Stimulated activated CD4-positive, alpha-beta T cell treated with anti-CD3 and anti-CD28 coated beads, Interleukin-12 subunit alpha, Interleukin-12 subunit beta, amount 100 ng/mL, for 48 hours (primary cell): ENCODE data around the gene RAP1A.
"Not testable (repeated sequence)": the region's sequence is repeated elsewhere in the genome, so short reads cannot be mapped to it uniquely, and the experiment has no call there.

Experiments used
- DNase-seq, 3 donors: peaks; one replicate each; pipeline ENCODE4 v3.0.0-alpha.2; 2020; ENCODE audit warnings: low read depth in 2 of 3, low spot score in 1 of 3

The RAP1A gene

DNA sequence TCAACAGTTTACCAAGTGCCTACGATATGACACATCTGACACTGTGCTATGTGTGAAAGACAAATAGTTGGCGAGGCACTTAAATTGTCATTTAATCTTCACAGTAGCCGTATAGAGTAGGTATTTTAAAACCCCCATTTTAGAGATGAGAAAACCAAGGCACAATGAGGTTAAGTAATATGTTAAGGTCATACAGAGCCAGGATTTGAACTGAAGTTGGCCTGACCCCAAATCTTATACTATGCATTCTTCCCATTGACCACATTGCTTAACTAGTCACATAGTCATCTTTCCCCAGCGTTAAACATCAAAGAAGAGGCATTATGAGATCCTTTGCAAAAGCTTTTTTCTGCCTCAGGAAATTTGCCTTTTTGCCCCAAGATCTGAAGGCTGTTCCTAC is 115.7 kb downstream of the RAP1A start:
- no peak for DNase-seq

GRCh38 chr1:111735858-111736544 is 116.4 kb downstream of the RAP1A start:
- DNase-seq, result no peak

DNA sequence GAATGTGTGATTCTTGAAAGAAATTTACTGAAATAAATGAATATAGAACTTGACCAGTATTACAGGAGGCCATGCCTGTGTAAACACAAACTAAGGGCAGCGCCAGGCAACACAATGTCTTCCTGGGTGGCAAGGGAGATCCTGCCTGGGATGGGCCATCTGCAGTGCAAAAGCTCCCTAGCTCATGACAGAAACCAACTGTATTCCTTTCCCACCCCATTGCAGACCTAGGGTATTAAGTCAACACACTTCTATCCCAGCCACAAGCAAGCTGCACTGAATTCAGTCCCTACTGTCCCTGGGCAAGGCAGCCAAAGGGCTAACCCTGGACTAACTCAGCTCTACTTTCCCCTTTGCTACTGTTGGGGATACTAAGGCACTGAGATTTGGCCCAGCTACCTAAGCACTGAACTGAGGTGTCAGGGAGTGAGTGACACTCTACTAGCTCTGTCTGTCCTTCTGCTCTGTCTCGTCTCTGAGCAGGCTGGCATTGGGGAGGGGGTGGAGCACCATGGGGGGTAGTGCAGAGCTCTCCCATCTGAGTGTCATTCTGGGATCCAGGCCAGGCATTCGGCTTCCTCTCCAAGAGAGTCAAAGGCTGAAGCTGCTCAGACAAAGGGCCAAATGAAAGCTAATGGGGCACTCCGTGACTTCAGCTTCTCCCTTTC is 117.1 kb downstream of the RAP1A start:
- DNase-seq, result no peak

GRCh38 chr1:111737216-111738132 is 117.9 kb downstream of the RAP1A start:
- DNase-seq, result no peak

GRCh38 chr1:111738133-111738435 is 118.5 kb downstream of the RAP1A start:
- no peak for DNase-seq

DNA sequence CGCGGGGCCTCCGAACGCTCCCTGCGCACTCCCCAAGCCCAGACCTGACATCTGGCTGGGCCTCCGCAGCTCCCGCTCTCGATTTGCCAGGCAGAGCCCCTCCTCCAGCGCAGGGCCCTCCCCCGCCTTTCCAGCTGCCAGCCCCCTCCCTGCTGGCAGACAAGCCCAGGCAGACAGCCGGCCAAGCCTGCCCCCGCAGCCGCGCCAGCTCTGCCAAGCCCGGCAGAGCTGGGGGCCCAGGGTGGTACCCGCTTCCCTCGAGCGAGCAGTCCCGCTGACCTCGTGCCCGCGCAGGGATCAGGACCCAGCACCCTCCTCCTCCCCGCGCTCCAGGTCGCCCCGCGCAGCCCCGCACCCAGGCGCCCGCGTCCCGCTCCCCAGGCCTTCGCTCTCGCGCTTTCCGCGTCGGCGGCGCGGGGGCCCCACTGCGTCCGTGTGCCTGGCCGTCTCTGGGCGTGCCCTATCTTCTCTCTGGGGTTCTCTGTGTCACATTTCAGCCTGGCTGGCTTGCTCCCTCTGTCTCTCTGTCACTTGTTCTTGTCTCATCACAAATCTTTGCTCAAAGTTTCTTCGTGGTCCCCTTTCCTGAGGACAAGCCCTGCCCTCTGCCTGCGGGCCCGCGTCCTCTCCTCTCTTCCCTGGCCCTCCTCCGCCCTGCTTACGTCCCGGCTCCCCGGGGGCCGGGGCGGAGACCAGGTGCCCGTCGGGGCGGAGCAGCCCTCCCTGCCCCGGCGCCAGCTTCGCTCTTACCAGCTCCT is 119.0 kb downstream of the RAP1A start:
- DNase-seq, result peak in 1 of 3 donors; percentile 38

DNA sequence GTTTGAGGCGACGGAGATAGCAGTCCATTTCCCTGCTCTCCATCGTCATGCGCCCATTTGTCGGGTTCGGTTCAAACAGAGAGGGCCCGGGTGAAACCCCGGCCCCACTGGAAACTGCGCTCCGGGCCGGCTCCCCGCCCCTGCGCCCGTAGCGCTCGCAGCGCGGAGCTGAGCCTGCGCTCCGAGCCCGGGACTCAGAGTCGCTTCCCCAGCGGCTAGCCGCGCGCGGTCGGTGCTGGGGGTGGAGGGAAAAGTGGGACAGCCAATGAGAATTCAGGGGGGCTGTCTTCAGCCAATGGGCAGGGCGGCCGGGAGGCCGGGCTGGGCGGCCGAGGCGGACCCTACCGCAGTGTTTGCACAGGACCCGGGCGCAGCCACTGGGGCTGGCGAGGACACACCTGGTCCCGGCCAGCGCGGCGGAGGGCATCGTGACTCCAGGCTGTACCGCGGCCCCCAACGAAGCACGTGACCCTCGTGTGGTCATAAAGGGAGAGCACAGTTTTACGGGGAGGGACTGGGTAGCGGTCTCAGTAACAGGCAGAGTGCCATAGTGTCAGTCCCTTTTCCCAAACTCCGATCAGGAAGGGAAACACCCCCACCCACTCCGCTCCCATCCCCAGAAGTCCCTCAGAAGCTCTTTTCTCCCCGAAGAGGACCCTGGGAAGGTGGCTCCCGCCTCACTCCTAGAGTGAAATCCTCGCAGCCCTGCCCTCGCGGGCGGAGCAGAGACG is 119.8 kb downstream of the RAP1A start, which contains the start of gene INKA2:
INKA2 (minus strand) TSS at position 202 of the 731 bp plus-strand sequence; CDS start at position 49, 153 bp downstream.
- peak; percentile 60 to 78 (median 60) for DNase-seq

GRCh38 chr1:111739925-111740765 is 120.6 kb downstream of the RAP1A start:
- no peak for DNase-seq

DNA sequence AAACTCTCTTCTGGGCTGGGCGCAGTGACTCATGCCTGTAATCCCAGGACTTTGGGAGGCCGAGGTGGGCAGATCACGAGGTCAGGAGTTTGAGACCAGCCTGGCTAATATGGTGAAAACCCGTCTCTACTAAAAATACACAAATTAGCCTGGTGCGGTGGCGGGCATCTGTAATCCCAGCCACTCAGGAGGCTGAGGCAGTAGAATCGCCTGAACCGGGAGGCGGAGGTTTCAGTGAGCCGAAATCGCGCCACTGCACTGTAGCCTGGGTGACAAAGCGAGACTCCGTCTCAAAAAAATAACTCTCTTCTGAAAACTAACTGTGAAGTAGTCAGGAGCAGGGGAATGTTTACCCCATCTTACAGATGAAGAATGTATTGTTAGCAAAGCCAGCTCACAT is 122.7 kb downstream of the RAP1A start:
- DNase-seq, result not testable (repeated sequence)

GRCh38 chr1:111742938-111743549 is 123.5 kb downstream of the RAP1A start:
- no peak for DNase-seq

DNA sequence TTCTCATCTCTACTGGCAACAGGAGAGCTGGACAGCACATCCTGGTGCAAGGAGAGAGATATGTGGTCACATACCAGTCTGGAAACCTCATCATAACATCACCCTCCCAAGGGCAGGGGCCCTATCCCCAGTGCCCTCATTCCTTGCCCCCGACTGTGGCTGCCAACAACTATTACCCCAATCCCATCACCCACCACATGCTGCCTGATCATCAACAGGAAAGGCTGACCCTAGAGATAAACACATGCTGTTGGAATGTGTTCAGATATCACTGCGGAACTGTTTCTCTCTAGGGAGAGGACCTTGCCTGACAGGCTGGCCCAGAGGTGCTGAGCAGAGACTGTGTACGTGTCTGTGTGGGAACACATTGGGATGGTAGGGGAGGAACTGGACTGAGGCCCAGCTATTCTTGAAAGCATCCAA is 124.1 kb downstream of the RAP1A start:
- no peak for DNase-seq

DNA sequence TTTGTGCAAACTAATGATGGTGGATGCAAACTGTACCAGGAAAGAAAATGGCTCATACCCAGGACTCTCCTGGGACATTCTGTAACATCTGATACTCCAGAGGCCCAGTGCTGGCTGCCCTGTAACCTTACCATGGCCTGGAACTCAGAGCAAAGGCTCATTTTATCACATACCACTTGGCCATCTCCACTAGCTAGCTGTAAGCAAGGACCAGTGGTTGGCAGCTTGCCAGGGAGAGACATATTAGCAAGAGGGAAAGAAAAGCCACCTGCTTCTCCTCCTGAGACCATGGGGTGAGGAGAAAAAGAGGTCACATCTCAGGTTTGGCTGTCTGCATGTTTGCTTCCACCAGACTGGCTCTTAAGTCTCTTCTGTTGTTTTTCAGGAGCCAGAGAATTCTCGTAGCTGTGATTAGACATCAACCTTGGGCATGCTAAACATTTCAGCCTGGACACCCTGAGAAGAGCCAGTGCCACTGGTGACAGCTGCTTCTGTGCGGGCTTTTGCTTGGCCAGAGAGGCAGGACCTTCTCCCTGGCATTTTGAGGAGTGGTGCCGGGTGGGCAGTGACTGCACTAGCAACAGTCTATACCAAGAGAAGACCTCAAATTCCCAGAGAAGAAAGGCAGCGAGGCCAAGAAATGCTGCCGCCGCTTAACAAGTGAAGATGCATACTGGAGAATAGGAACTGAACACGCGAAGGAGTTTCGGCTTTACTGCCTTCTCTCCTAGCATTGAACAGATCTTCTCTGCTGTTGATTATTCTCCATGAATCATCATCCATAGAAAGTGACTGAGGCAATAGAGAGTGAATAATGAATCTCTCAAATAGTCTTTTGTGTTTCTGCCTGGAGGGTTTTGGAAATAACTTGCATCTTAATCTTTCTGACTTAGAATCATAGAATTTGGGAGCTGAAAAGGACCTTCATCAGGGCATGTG is 126.4 kb downstream of the RAP1A start:
- no peak for DNase-seq

- DNase-seq, result no peak
Observed at GRCh38 chr1:111746614-111746999, 127.0 kb downstream of the RAP1A start.

- peak; percentile 57 to 80 (median 63) for DNase-seq
Observed at GRCh38 chr1:111747282-111747734, 127.7 kb downstream of the RAP1A start.

DNA sequence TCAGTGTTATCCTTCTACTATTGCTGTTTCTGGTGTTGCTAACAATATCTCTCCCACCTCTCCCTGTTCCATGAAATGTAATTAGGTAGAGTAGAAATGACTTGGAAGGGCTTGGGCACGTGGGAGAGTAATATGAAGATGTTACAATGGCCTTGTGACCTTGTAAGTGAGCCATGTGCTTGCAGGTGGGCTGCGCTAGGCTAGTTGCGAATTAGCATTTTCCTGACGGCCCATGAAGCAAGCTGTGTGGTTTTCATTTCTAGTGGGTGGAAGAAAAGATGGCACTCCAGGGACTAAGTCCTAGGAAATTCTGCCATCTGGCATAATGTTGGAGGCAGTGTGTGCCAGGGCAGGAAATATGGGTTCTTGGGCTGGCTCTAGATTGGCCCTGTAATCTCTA is 128.4 kb downstream of the RAP1A start:
- no peak for DNase-seq

- DNase-seq, result no peak
Observed at GRCh38 chr1:111749628-111750027, 130.0 kb downstream of the RAP1A start.

DNA sequence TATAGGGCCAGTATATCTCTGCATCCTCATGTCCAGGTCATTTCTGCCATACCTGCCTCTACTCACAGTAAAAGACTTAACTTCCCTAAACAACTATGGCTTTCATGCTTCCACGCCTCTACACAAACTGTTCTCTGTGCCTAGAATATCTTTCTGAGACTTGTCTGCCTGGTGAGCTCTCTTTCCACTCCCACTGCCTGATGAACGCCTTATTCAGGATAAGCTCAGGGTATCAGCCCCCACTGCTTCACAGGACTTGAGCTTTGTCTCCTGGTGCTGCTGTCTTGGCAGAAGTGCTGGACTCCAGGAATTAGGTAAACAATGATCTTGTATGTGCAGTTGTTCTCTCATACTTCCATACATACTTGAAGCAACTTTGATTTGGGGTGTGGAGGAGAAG is 131.3 kb downstream of the RAP1A start:
- DNase-seq, result no peak
